Right lobe of liver (tissue), 4 donors: ENCODE data around the gene CDH4.

Source experiments
- CTCF ChIP-seq, 4 donors: fragments of 200-600 bp in 3 of 4; fragments of 450-650 bp in 1 of 4; IDR thresholded peaks; one replicate each; pipeline versions ENCODE4 v1.5.1 to v1.8.0; 2016 to 2022; ENCODE audit warnings: antibody characterized with exemption in 4 of 4, mild to moderate bottlenecking in 2 of 4
- POLR2A ChIP-seq: fragments of 450-650 bp; IDR thresholded peaks from one replicate; pipeline ENCODE4 v1.6.1; 2017; ENCODE audit warnings: antibody characterized with exemption, mild to moderate bottlenecking
- donor health status: DM: no; HTN: no; CAD: no.
- donor health status: DM: no; HTN: no; CAD: no.
- donor health status: DM: no; HTN: yes; CAD: no.

GRCh38 chr20:61861858-61862257 is 609.8 kb downstream of the CDH4 start:
- TF ChIP-seq POLR2A (no peak), CTCF (IDR thresholded peaks at IDR 0.05) (no peak)
